H1 (cell line): ENCODE results near the gene C5AR1. TPM values are rescaled to one million over a fixed set of nuclear protein-coding genes. Genes with fewer than 3 reads are reported as not detected.

Experiments
- CTCF ChIA-PET: fragments of 300-600 bp; sonication (Branson Sonifier 250); formaldehyde crosslinking; loops from one replicate; lab custom pipeline; 2021; ENCODE audit not compliant: partially characterized antibody; lab: Charles Lee
- POLR2A ChIA-PET: fragments of 300-600 bp; sonication (Branson Sonifier 250); formaldehyde crosslinking; loops from one replicate; lab custom pipeline; 2021; ENCODE audit warnings: inconsistent platforms; ENCODE audit not compliant: partially characterized antibody; lab: Charles Lee
- DNase-seq, 2 experiments: peaks; one replicate each; pipeline versions ENCODE4 v3.0.0 to v3.0.0-alpha.2; 2010 to 2022; ENCODE audit warnings: low spot score in 2 of 2, low read depth in 1 of 2, mixed read lengths in 1 of 2
- FAIRE-seq: peaks from 2 replicates; lab custom pipeline; 2011; peaks lifted over from hg19 to GRCh38; lab: Jason Lieb, UNC
- H2AFZ ChIP-seq: 2 replicates; pipeline ENCODE4 v1.8.1; 2012; ENCODE audit warnings: low read length, inconsistent platforms
- H2AK5ac ChIP-seq: 2 replicates; pipeline ENCODE4 v1.6.1; 2013; ENCODE audit warnings: low read depth, low read length
- H2BK120ac ChIP-seq: replicated peaks from 2 replicates; pipeline ENCODE3; 2013; ENCODE audit warnings: low read depth, low read length, inconsistent platforms
- H2BK12ac ChIP-seq: 2 replicates; pipeline ENCODE4 v1.6.1; 2013; ENCODE audit warnings: low read depth, low read length
- H2BK15ac ChIP-seq: 2 replicates; pipeline ENCODE4 v1.6.1; 2013; ENCODE audit warnings: low read length
- H2BK20ac ChIP-seq: 2 replicates; pipeline ENCODE4 v1.6.1; 2013; ENCODE audit warnings: low read length
- H2BK5ac ChIP-seq: 2 replicates; pipeline ENCODE4 v1.6.1; 2013; ENCODE audit warnings: low read depth, low read length
- H3K14ac ChIP-seq: 2 replicates; pipeline ENCODE4 v1.6.1; 2013; ENCODE audit warnings: inconsistent platforms; ENCODE audit not compliant: insufficient read length
- H3K18ac ChIP-seq: 2 replicates; pipeline ENCODE4 v1.6.1; 2013; ENCODE audit warnings: low read length; ENCODE audit errors: extremely low read depth
- H3K23ac ChIP-seq: 2 replicates; pipeline ENCODE4 v1.6.1; 2013; ENCODE audit warnings: inconsistent platforms; ENCODE audit not compliant: insufficient read length
- H3K23me2 ChIP-seq: 2 replicates; pipeline ENCODE4 v1.6.1; 2013; ENCODE audit warnings: low read depth, low read length
- H3K27ac ChIP-seq: 2 replicates; pipeline ENCODE4 v1.6.1; 2011; ENCODE audit warnings: low read depth, low read length, inconsistent platforms
- H3K27me3 ChIP-seq, 4 experiments: replicated peaks in 1 of 4; 1 replicate in 1 of 4; 2 replicates in 3 of 4; pipeline versions ENCODE4 v1.6.1 to v1.8.1; 2011 to 2013; ENCODE audit warnings: low read length in 3 of 4, mild to moderate bottlenecking in 3 of 4, inconsistent platforms in 2 of 4, mixed read lengths in 2 of 4, moderate library complexity in 1 of 4; ENCODE audit not compliant: control insufficient read depth in 3 of 4, insufficient read depth in 3 of 4; ENCODE audit errors: extremely low read depth in 1 of 4
- H3K36me3 ChIP-seq, 4 experiments: 2 replicates each; pipeline versions ENCODE4 v1.6.1 to v1.8.1; 2011 to 2013; ENCODE audit warnings: mild to moderate bottlenecking in 4 of 4, low read length in 3 of 4, moderate library complexity in 2 of 4, control low read depth in 1 of 4, inconsistent platforms in 1 of 4; ENCODE audit not compliant: insufficient read depth in 4 of 4, control insufficient read depth in 2 of 4
- H3K4ac ChIP-seq: replicated peaks from 2 replicates; pipeline ENCODE3; 2013; ENCODE audit warnings: low read length, low read depth, mixed read lengths, inconsistent platforms; ENCODE audit not compliant: insufficient read length
- H3K4me1 ChIP-seq, 4 experiments: replicated peaks in 1 of 4; 1 replicate in 1 of 4; 2 replicates in 3 of 4; pipeline versions ENCODE4 v1.6.1 to v1.8.1; 2011 to 2013; ENCODE audit warnings: low read length in 3 of 4, inconsistent platforms in 2 of 4, mixed read lengths in 1 of 4; ENCODE audit not compliant: insufficient read depth in 4 of 4, control insufficient read depth in 3 of 4
- H3K4me2 ChIP-seq, 2 experiments: 2 replicates each; pipeline versions ENCODE4 v1.6.1 to v1.8.1; 2011 to 2013; ENCODE audit warnings: low read depth in 2 of 2, low read length in 2 of 2, control low read depth in 1 of 2, inconsistent platforms in 1 of 2, mild to moderate bottlenecking in 1 of 2; ENCODE audit not compliant: insufficient read depth in 1 of 2
- H3K4me3 ChIP-seq, 4 experiments: fragments of 200-600, 300-600 bp in 1 of 4; sonication (generic), shearing (Covaris generic), sonication (Bioruptor Twin) in 1 of 4; 2 replicates each; pipeline versions ENCODE4 v1.5.1 to v1.8.1; 2011 to 2016; ENCODE audit warnings: low read length in 4 of 4, low read depth in 3 of 4, control low read depth in 2 of 4, inconsistent platforms in 2 of 4, mild to moderate bottlenecking in 2 of 4, mixed read lengths in 1 of 4, moderate library complexity in 1 of 4; ENCODE audit not compliant: insufficient read depth in 2 of 4; ENCODE audit errors: extremely low read depth in 1 of 4
- H3K56ac ChIP-seq: replicated peaks from 2 replicates; pipeline ENCODE3; 2013; ENCODE audit warnings: low read depth, mild to moderate bottlenecking, mixed read lengths, low read length, inconsistent platforms; ENCODE audit not compliant: insufficient read length
- H3K79me1 ChIP-seq: 2 replicates; pipeline ENCODE4 v1.6.1; 2013; ENCODE audit warnings: low read depth, low read length, control low read depth
- H3K79me2 ChIP-seq, 2 experiments: 2 replicates each; pipeline versions ENCODE4 v1.6.1 to v1.8.1; 2012 to 2013; ENCODE audit warnings: low read length in 2 of 2, mild to moderate bottlenecking in 2 of 2, inconsistent platforms in 1 of 2; ENCODE audit not compliant: insufficient read depth in 2 of 2, control insufficient read depth in 1 of 2
- H3K9ac ChIP-seq, 4 experiments: replicated peaks in 1 of 4; 1 replicate in 1 of 4; 2 replicates in 3 of 4; pipeline versions ENCODE4 v1.6.1 to v1.8.1; 2011 to 2013; ENCODE audit warnings: low read depth in 3 of 4, low read length in 3 of 4, control low read depth in 2 of 4, mild to moderate bottlenecking in 2 of 4, moderate library complexity in 2 of 4, inconsistent platforms in 1 of 4; ENCODE audit errors: extremely low read depth in 1 of 4
- H3K9me3 ChIP-seq, 2 experiments: 2 replicates each; pipeline versions ENCODE4 v1.6.1 to v1.8.1; 2012 to 2013; ENCODE audit warnings: mild to moderate bottlenecking in 2 of 2, moderate library complexity in 2 of 2, control low read depth in 1 of 2, inconsistent platforms in 1 of 2, low read depth in 1 of 2, low read length in 1 of 2, mixed read lengths in 1 of 2; ENCODE audit not compliant: insufficient read depth in 2 of 2
- H4K20me1 ChIP-seq, 2 experiments: replicated peaks in 1 of 2; 2 replicates each; pipeline versions ENCODE3 to v1.8.1; 2011 to 2013; ENCODE audit warnings: inconsistent platforms in 2 of 2, low read length in 2 of 2, mild to moderate bottlenecking in 1 of 2; ENCODE audit not compliant: insufficient read depth in 2 of 2, control insufficient read depth in 1 of 2
- H4K5ac ChIP-seq: 2 replicates; pipeline ENCODE4 v1.6.1; 2013; ENCODE audit warnings: low read length, low read depth, mixed read lengths, inconsistent platforms; ENCODE audit not compliant: insufficient read length
- H4K8ac ChIP-seq: 2 replicates; pipeline ENCODE4 v1.8.0; 2013; ENCODE audit warnings: mild to moderate bottlenecking, moderate library complexity, low read length, inconsistent platforms; ENCODE audit not compliant: insufficient read depth; ENCODE audit errors: extremely low read depth
- H4K91ac ChIP-seq: replicated peaks from 2 replicates; pipeline ENCODE3; 2013; ENCODE audit warnings: low read length, mixed read lengths, inconsistent platforms; ENCODE audit not compliant: insufficient read length
- CHD2 ChIP-seq: IDR thresholded peaks from 2 replicates; pipeline ENCODE4 v1.6.1; 2012; ENCODE audit warnings: low read length, improper control_type of control experiment
- HDAC2 ChIP-seq, 2 experiments: fragments of 300-600 bp in 1 of 2; sonication (generic) in 1 of 2; IDR thresholded peaks; 2 replicates each; pipeline ENCODE4 v1.6.1; 2011 to 2012; ENCODE audit warnings: low read depth in 2 of 2, low read length in 2 of 2, mild to moderate bottlenecking in 2 of 2, moderate library complexity in 2 of 2, borderline replicate concordance in 1 of 2, inconsistent platforms in 1 of 2
- MAX ChIP-seq: IDR thresholded peaks from 2 replicates; pipeline ENCODE4 v1.6.1; 2012; ENCODE audit warnings: inconsistent platforms
- POLR2AphosphoS5 ChIP-seq: IDR thresholded peaks from 2 replicates; pipeline ENCODE4 v1.6.1; 2011; ENCODE audit warnings: low read depth, low read length
- SIRT6 ChIP-seq: IDR thresholded peaks from one replicate; pipeline ENCODE4 v1.7.1; 2012; ENCODE audit warnings: low read length, inconsistent platforms
- WGBS, 2 experiments: shearing (Covaris generic) in 1 of 2; methylation state at CpG; one replicate each; pipeline versions ENCODE4 v1.1.6 to v1.1.7; 2013 to 2015; ENCODE audit warnings: low lambda C conversion rate in 2 of 2, mixed read lengths in 2 of 2, inconsistent platforms in 1 of 2, low coverage in 1 of 2, missing lambda C conversion rate in 1 of 2; ENCODE audit not compliant: insufficient replicate concordance in 2 of 2, insufficient coverage in 1 of 2, insufficient read length in 1 of 2; ENCODE audit errors: extremely low coverage in 1 of 2, missing lambda C conversion rate in 1 of 2; 5-methylcytosine and 5-hydroxymethylcytosine counted together
- polyA plus RNA-seq, 7 experiments: library from polyadenylated mRNA; depleted of rRNA in 3 of 7; stranded (reverse) in 5 of 7; unstranded in 2 of 7; fragments of >200 nt in 5 of 7; fragments of 200-250 nt in 2 of 7; gene quantifications; 1 replicate in 5 of 7; 2 replicates in 1 of 7; 4 replicates in 1 of 7; pipeline versions ENCODE4 v1.2.1 to v1.2.3, GENCODE V29; 2011 to 2013; ENCODE audit warnings: missing spikeins in 2 of 7, mixed read lengths in 2 of 7
- total RNA-seq: library from RNA; stranded (reverse); fragmentation: NEBNext Ultra II Directional; extraction: Animal tissue kit (Norgen Biotek cat#: 25700); gene quantifications from 2 replicates; pipeline ENCODE4 v1.2.1, GENCODE V29; 2021

Gene C5AR1
- total and polyA plus RNA-seq, 2 of the 8 experiments (the other 6 are each of a cell fraction or from before 2014, with no cell fraction given): 0.20 TPM; not detected in 1

- WGBS, 2 experiments: 96% methylated on average over 30 of the region's 30 CpGs; no CpG with 5 or more reads in 1 of the 2 experiments
- Histone ChIP-seq H3K79me1 (no peaks in the 10 kb centered on the region; the same call in 1 of the 2 replicates), H3K36me3 (peaks cover 10 to 43% (median 29%) of the 10 kb centered on the region in 4 experiments; a peak in 7 of 8 replicates), H3K14ac (no peak overlapping the region), H3K23ac (no peak overlapping the region), H3K79me2 (no peaks in the 10 kb centered on the region; a peak in 1 of 4 replicates), H2BK120ac (no peak overlapping the region), H3K27me3 (no peaks in the 10 kb centered on the region), H3K56ac (no peak overlapping the region), H2AK5ac (no peak overlapping the region), H2BK15ac (no peak overlapping the region), H3K23me2 (no peaks in the 10 kb centered on the region), H3K4me1 (no peaks in the 10 kb centered on the region), H2BK12ac (no peak overlapping the region), H3K9ac (no peak overlapping the region), H2BK20ac (no peak overlapping the region), H4K91ac (no peak overlapping the region), H4K5ac (no peak overlapping the region), H4K20me1 (peaks cover 3 to 16% of the 10 kb centered on the region in 2 experiments), H3K4ac (no peak overlapping the region), H2BK5ac (no peak overlapping the region), H2AFZ (no peak overlapping the region), H3K4me3 (no peak overlapping the region), H4K8ac (no peak overlapping the region), H3K9me3 (no peaks in the 10 kb centered on the region), H3K18ac (no peak overlapping the region), H3K27ac (no peak overlapping the region), H3K4me2 (no peak overlapping the region)
- ChIA-PET POLR2A (no interaction called here), CTCF (interaction anchor here (3.9 kb wide), 1 partner anchor 54 kb away, joined by 14 read pairs; no protein-coding TSS in a partner anchor)
- FAIRE-seq: no peak
- no peak for DNase-seq
- no peak for TF ChIP-seq HDAC2 (IDR thresholded peaks at IDR 0.05; ENCODE audit: borderline replicate concordance in 1 of 2, low read depth in 2 of 2, low read length in 2 of 2)
- no peak for TF ChIP-seq SIRT6
- TF ChIP-seq MAX: no peak
- TF ChIP-seq CHD2: no peak
- no peak for TF ChIP-seq POLR2AphosphoS5
Observed at GRCh38 chr19:47264629-47265028, 45.0 kb upstream of the C5AR1 start.
